Measurements from ENCODE around the gene LGALS13.

LGALS13 gene

GRCh38 chr19:39631626-39632025 is 29.3 kb downstream of the LGALS13 start:
- Histone ChIP-seq H3K36me3 (ENCODE audit: control insufficient read depth, insufficient read depth, low read length) (no peaks in the 10 kb centered on the region), H3K4me3 (replicated peaks; ENCODE audit: low read depth, low read length) (no peak overlapping the region), H3K27me3 (replicated peaks; ENCODE audit: control insufficient read depth, insufficient read depth, low read length) (no peaks in the 10 kb centered on the region)
- DNase-seq (ENCODE audit: extremely low read depth, insufficient read length): no peak
- no peak for TF ChIP-seq CTCF (IDR thresholded peaks at IDR 0.05; ENCODE audit: insufficient read depth, low read length, poor library complexity, severe bottlenecking)

GRCh38 chr19:39637891-39638290 is 35.6 kb downstream of the LGALS13 start:
- H3K36me3 ChIP-seq (ENCODE audit: control insufficient read depth, insufficient read depth, low read length): no peaks in the 10 kb centered on the region

GRCh38 chr19:39641773-39642172 is 39.4 kb downstream of the LGALS13 start:
- no peaks in the 10 kb centered on the region for H3K36me3 ChIP-seq (ENCODE audit: control insufficient read depth, insufficient read depth, low read length)
- TF ChIP-seq CTCF (IDR thresholded peaks at IDR 0.05; ENCODE audit: insufficient read depth, low read length, poor library complexity, severe bottlenecking): no peak
- no peak for DNase-seq (ENCODE audit: extremely low read depth, insufficient read length)
- H3K27me3 ChIP-seq (replicated peaks; ENCODE audit: control insufficient read depth, insufficient read depth, low read length): no peaks in the 10 kb centered on the region; the same call in none of the 2 replicates
- no peak overlapping the region for H3K4me3 ChIP-seq (replicated peaks; ENCODE audit: low read depth, low read length)

More at GRCh38 chr19:39637891-39638290, 35.6 kb downstream of the LGALS13 start:
- no peak for TF ChIP-seq CTCF (IDR thresholded peaks at IDR 0.05; ENCODE audit: insufficient read depth, low read length, poor library complexity, severe bottlenecking)
- Histone ChIP-seq H3K27me3 (replicated peaks; ENCODE audit: control insufficient read depth, insufficient read depth, low read length) (no peaks in the 10 kb centered on the region; the same call in none of the 2 replicates), H3K4me3 (replicated peaks; ENCODE audit: low read depth, low read length) (no peak overlapping the region)
- DNase-seq (ENCODE audit: extremely low read depth, insufficient read length): no peak

- Histone ChIP-seq H3K4me3 (replicated peaks; ENCODE audit: low read depth, low read length) (no peak overlapping the region), H3K36me3 (ENCODE audit: control insufficient read depth, insufficient read depth, low read length) (no peaks in the 10 kb centered on the region), H3K27me3 (replicated peaks; ENCODE audit: control insufficient read depth, insufficient read depth, low read length) (no peaks in the 10 kb centered on the region; the same call in 1 of the 2 replicates)
- TF ChIP-seq CTCF (IDR thresholded peaks at IDR 0.05; ENCODE audit: insufficient read depth, low read length, poor library complexity, severe bottlenecking): no peak
- no peak for DNase-seq (ENCODE audit: extremely low read depth, insufficient read length)
Observed at GRCh38 chr19:39643591-39643990, 41.3 kb downstream of the LGALS13 start.

GRCh38 chr19:39645800-39646411 is 43.6 kb downstream of the LGALS13 start:
- no peaks in the 10 kb centered on the region; the same call in 1 of the 2 replicates for H3K27me3 ChIP-seq (replicated peaks; ENCODE audit: control insufficient read depth, insufficient read depth, low read length)
- TF ChIP-seq CTCF (IDR thresholded peaks at IDR 0.05; ENCODE audit: insufficient read depth, low read length, poor library complexity, severe bottlenecking): no peak
- no peak for DNase-seq (ENCODE audit: extremely low read depth, insufficient read length)
- H3K36me3 ChIP-seq (ENCODE audit: control insufficient read depth, insufficient read depth, low read length): no peaks in the 10 kb centered on the region
- no peak overlapping the region for H3K4me3 ChIP-seq (replicated peaks; ENCODE audit: low read depth, low read length)

GRCh38 chr19:39647918-39648317 is 45.6 kb downstream of the LGALS13 start:
- no peaks in the 10 kb centered on the region for H3K36me3 ChIP-seq (ENCODE audit: control insufficient read depth, insufficient read depth, low read length)
- no peaks in the 10 kb centered on the region for H3K27me3 ChIP-seq (replicated peaks; ENCODE audit: control insufficient read depth, insufficient read depth, low read length)
- no peak for DNase-seq (ENCODE audit: extremely low read depth, insufficient read length)
- H3K4me3 ChIP-seq (replicated peaks; ENCODE audit: low read depth, low read length): no peak overlapping the region
- TF ChIP-seq CTCF (IDR thresholded peaks at IDR 0.05; ENCODE audit: insufficient read depth, low read length, poor library complexity, severe bottlenecking): no peak
